ENCODE results near the gene FKBP8. TPM values are rescaled to one million over a fixed set of nuclear protein-coding genes. Genes with fewer than 3 reads are reported as not detected.
"Not testable (repeated sequence)": the region's sequence is repeated elsewhere in the genome, so short reads cannot be mapped to it uniquely, and the experiment has no call there.

FKBP8 gene
- total RNA-seq, 1 donor from 2014 or later = 191 TPM

GRCh38 chr19:18532168-18532890, 11.0 kb downstream of the FKBP8 start:
- H3K27me3 Mint-ChIP-seq = no peaks in the 10 kb centered on the region
- no peaks in the 10 kb centered on the region for H3K4me1 Mint-ChIP-seq (ENCODE audit: unreplicated experiment)
- no peak for DNase-seq (ENCODE audit: extremely low spot score, unreplicated experiment)
- H3K27ac Mint-ChIP-seq = no peak overlapping the region
- TF ChIP-seq CTCF (conservative IDR thresholded peaks at IDR 0.05) = no peak
- H3K4me3 Mint-ChIP-seq = no peak overlapping the region
- H3K9me3 Mint-ChIP-seq = no peaks in the 10 kb centered on the region
- peaks cover 8% of the 10 kb centered on the region for H3K36me3 Mint-ChIP-seq

- H3K9me3 Mint-ChIP-seq = no peaks in the 10 kb centered on the region
- H3K4me1 Mint-ChIP-seq (ENCODE audit: unreplicated experiment) = no peaks in the 10 kb centered on the region
- H3K36me3 Mint-ChIP-seq = peaks cover 5% of the 10 kb centered on the region
- no peak overlapping the region for H3K27ac Mint-ChIP-seq
- no peaks in the 10 kb centered on the region for H3K27me3 Mint-ChIP-seq
- no peak overlapping the region for H3K4me3 Mint-ChIP-seq
- no peak for DNase-seq (ENCODE audit: extremely low spot score, unreplicated experiment)
- no peak for TF ChIP-seq CTCF (conservative IDR thresholded peaks at IDR 0.05)
Measured at GRCh38 chr19:18531485-18531884, 11.9 kb downstream of the FKBP8 start.

- no peak for DNase-seq (ENCODE audit: extremely low spot score, unreplicated experiment)
- H3K27ac Mint-ChIP-seq = no peak overlapping the region
- no peaks in the 10 kb centered on the region for H3K9me3 Mint-ChIP-seq
- no peaks in the 10 kb centered on the region for H3K27me3 Mint-ChIP-seq
- H3K4me1 Mint-ChIP-seq (ENCODE audit: unreplicated experiment) = no peaks in the 10 kb centered on the region
- no peak for TF ChIP-seq CTCF (conservative IDR thresholded peaks at IDR 0.05)
- peaks cover 3% of the 10 kb centered on the region for H3K36me3 Mint-ChIP-seq
- no peak overlapping the region for H3K4me3 Mint-ChIP-seq
Measured at GRCh38 chr19:18529782-18530181, 13.6 kb downstream of the FKBP8 start.

GRCh38 chr19:18526316-18526715, 17.1 kb downstream of the FKBP8 start:
- Mint-ChIP-seq H3K36me3 (no peaks in the 10 kb centered on the region), H3K4me1 (ENCODE audit: unreplicated experiment) (no peaks in the 10 kb centered on the region), H3K27ac (no peak overlapping the region), H3K4me3 (no peak overlapping the region), H3K27me3 (no peaks in the 10 kb centered on the region), H3K9me3 (no peaks in the 10 kb centered on the region)
- DNase-seq (ENCODE audit: extremely low spot score, unreplicated experiment) = no peak
- TF ChIP-seq CTCF (conservative IDR thresholded peaks at IDR 0.05) = no peak

GRCh38 chr19:18523841-18524240, 19.5 kb downstream of the FKBP8 start:
- Mint-ChIP-seq H3K27ac (no peak overlapping the region), H3K4me1 (ENCODE audit: unreplicated experiment) (peaks cover 8% of the 10 kb centered on the region)

GRCh38 chr19:18522862-18523440, 20.4 kb downstream of the FKBP8 start:
- H3K9me3 Mint-ChIP-seq; DNase-seq (ENCODE audit: extremely low spot score, unreplicated experiment); H3K36me3 Mint-ChIP-seq; H3K27me3 Mint-ChIP-seq; H3K4me3 Mint-ChIP-seq; H3K4me1 Mint-ChIP-seq (ENCODE audit: unreplicated experiment): not testable (repeated sequence)
- peak overlapping the region; percentile 98 for H3K27ac Mint-ChIP-seq

More at GRCh38 chr19:18523841-18524240, 19.5 kb downstream of the FKBP8 start:
- H3K36me3 Mint-ChIP-seq = no peaks in the 10 kb centered on the region
- no peak for DNase-seq (ENCODE audit: extremely low spot score, unreplicated experiment)
- no peaks in the 10 kb centered on the region for H3K27me3 Mint-ChIP-seq
- TF ChIP-seq CTCF (conservative IDR thresholded peaks at IDR 0.05) = no peak
- H3K4me3 Mint-ChIP-seq = no peak overlapping the region
- H3K9me3 Mint-ChIP-seq = no peaks in the 10 kb centered on the region

Data from type B pancreatic cell (in vitro differentiated cells).